Smooth muscle cell (in vitro differentiated cells): ENCODE measurements around the gene NSL1. TPM values are rescaled to one million over a fixed set of nuclear protein-coding genes. Genes with fewer than 3 reads are reported as not detected.

Experiments used
- DNase-seq: peaks from one replicate; lab custom pipeline; 2025; ENCODE audit not compliant: unreplicated experiment; lab: John Stamatoyannopoulos, UW
- H2AFZ ChIP-seq: fragments of 200-600 bp; sonication (generic); 2 replicates; pipeline ENCODE4 v1.6.0; 2016; ENCODE audit warnings: antibody characterized with exemption, low read depth, mild to moderate bottlenecking
- H3F3A ChIP-seq: fragments of 200-600 bp; sonication (generic); 2 replicates; pipeline ENCODE4 v1.6.0; 2017; ENCODE audit warnings: antibody characterized with exemption, low read depth
- H3K27ac ChIP-seq: fragments of 200-600 bp; sonication (generic); 2 replicates; pipeline ENCODE4 v1.5.1; 2016; ENCODE audit warnings: low read depth, mild to moderate bottlenecking
- H3K27me3 ChIP-seq: fragments of 200-600 bp; sonication (generic); 2 replicates; pipeline ENCODE4 v1.6.1; 2016; ENCODE audit warnings: low read depth, mild to moderate bottlenecking
- H3K36me3 ChIP-seq: fragments of 200-600 bp; sonication (generic); 2 replicates; pipeline ENCODE4 v1.5.1; 2016; ENCODE audit warnings: low read depth
- H3K4me1 ChIP-seq: fragments of 200-600 bp; sonication (generic); 2 replicates; pipeline ENCODE4 v1.5.1; 2016; ENCODE audit warnings: low read depth
- H3K4me2 ChIP-seq: fragments of 200-600 bp; sonication (generic); 2 replicates; pipeline ENCODE4 v1.6.0; 2016; ENCODE audit warnings: mild to moderate bottlenecking
- H3K4me3 ChIP-seq: fragments of 200-600 bp; sonication (generic); 2 replicates; pipeline ENCODE4 v1.5.1; 2016; ENCODE audit warnings: mild to moderate bottlenecking
- H3K79me2 ChIP-seq: fragments of 200-600 bp; sonication (generic); 2 replicates; pipeline ENCODE4 v1.6.0; 2016; ENCODE audit warnings: low read depth, mild to moderate bottlenecking
- H3K9ac ChIP-seq: fragments of 200-600 bp; sonication (generic); 2 replicates; pipeline ENCODE4 v1.6.0; 2016; ENCODE audit warnings: low read depth
- H3K9me3 ChIP-seq: fragments of 200-600 bp; sonication (generic); replicated peaks from 2 replicates; pipeline ENCODE4 v1.5.1; 2016; ENCODE audit warnings: low read depth
- H4K20me1 ChIP-seq: fragments of 200-600 bp; sonication (generic); 2 replicates; pipeline ENCODE4 v1.6.0; 2016; ENCODE audit warnings: low read depth
- CTCF ChIP-seq: fragments of 200-600 bp; sonication (generic); IDR thresholded peaks from 2 replicates; pipeline ENCODE4 v1.5.1; 2017; ENCODE audit warnings: borderline replicate concordance, mild to moderate bottlenecking, antibody characterized with exemption; ENCODE audit not compliant: insufficient read depth, poor library complexity, severe bottlenecking
- WGBS: methylation state at CpG from one replicate; pipeline ENCODE4 v1.1.7; 2016; ENCODE audit warnings: low lambda C conversion rate; 5-methylcytosine and 5-hydroxymethylcytosine counted together
- polyA plus RNA-seq: library from polyadenylated mRNA; unstranded; fragments of >200 nt; fragmentation: Nextera tagmentation; extraction: Ambion mirVana; gene quantifications from 2 replicates; pipeline ENCODE4 v1.2.1, GENCODE V29; 2016
- total RNA-seq: library from RNA; depleted of rRNA; stranded (reverse); fragments of >200 nt; gene quantifications from 2 replicates; pipeline ENCODE4 v1.2.3, GENCODE V29; 2014

NSL1 gene
- total and polyA plus RNA-seq, 2 experiments from 2014 or later: 30.9 to 34.5 TPM

- Histone ChIP-seq H3K27me3 (peaks cover 5% of the 10 kb centered on the region), H4K20me1 (no peaks in the 10 kb centered on the region), H3K9ac (no peak overlapping the region), H3K4me2 (peak overlapping the region; percentile 27), H3K4me3 (no peak overlapping the region), H3F3A (no peaks in the 10 kb centered on the region), H3K36me3 (no peaks in the 10 kb centered on the region), H3K27ac (no peak overlapping the region), H3K4me1 (no peaks in the 10 kb centered on the region), H2AFZ (no peak overlapping the region), H3K9me3 (no peaks in the 10 kb centered on the region), H3K79me2 (no peaks in the 10 kb centered on the region)
- DNase-seq: no peak
- TF ChIP-seq CTCF: no peak
- WGBS: 74% methylated on average over 12 of the region's 12 CpGs
Observed at GRCh38 chr1:212689758-212690529, 101.6 kb downstream of the NSL1 start.

- peak overlapping the region; percentile 11 for H3K4me2 ChIP-seq
- no peaks in the 10 kb centered on the region for H3K27me3 ChIP-seq
- H4K20me1 ChIP-seq: no peaks in the 10 kb centered on the region
- H3F3A ChIP-seq: no peaks in the 10 kb centered on the region
- no peak for DNase-seq
- H3K4me3 ChIP-seq: no peak overlapping the region
- no peak overlapping the region for H3K9ac ChIP-seq
- no peaks in the 10 kb centered on the region for H3K36me3 ChIP-seq
- H3K9me3 ChIP-seq: no peaks in the 10 kb centered on the region
- 52% methylated on average over 5 of the region's 5 CpGs for WGBS
- no peak for TF ChIP-seq CTCF
- no peaks in the 10 kb centered on the region for H3K79me2 ChIP-seq
- no peak overlapping the region for H2AFZ ChIP-seq
- H3K4me1 ChIP-seq: no peaks in the 10 kb centered on the region
- H3K27ac ChIP-seq: peak overlapping the region; percentile 41
Observed at GRCh38 chr1:212689196-212689725, 102.3 kb downstream of the NSL1 start.

GRCh38 chr1:212688341-212689047 lies 103.1 kb downstream of the NSL1 start:
- Histone ChIP-seq H3F3A (no peaks in the 10 kb centered on the region), H2AFZ (no peak overlapping the region), H3K9me3 (no peaks in the 10 kb centered on the region), H3K4me2 (peak overlapping the region; percentile 11), H4K20me1 (no peaks in the 10 kb centered on the region), H3K4me1 (no peaks in the 10 kb centered on the region), H3K36me3 (no peaks in the 10 kb centered on the region), H3K4me3 (no peak overlapping the region), H3K9ac (no peak overlapping the region), H3K79me2 (no peaks in the 10 kb centered on the region), H3K27ac (peak overlapping the region; percentile 41), H3K27me3 (no peaks in the 10 kb centered on the region)
- 29% methylated on average over 7 of the region's 7 CpGs for WGBS
- TF ChIP-seq CTCF: no peak
- DNase-seq: no peak
